Astrocyte of the spinal cord (primary cell): ENCODE data around the gene KRT23.
A peak's percentile ranks its signal among the peaks of the same experiment; 100 is the strongest.

Source experiments
- DNase-seq: peaks from one replicate; pipeline ENCODE4 v3.0.0; 2011; ENCODE audit warnings: low read depth, low spot score
- H3K4me3 ChIP-seq: 2 replicates; pipeline ENCODE4 v1.5.1; 2011; ENCODE audit warnings: low read depth, mild to moderate bottlenecking, low read length, moderate library complexity
- in situ Hi-C: cut with HindIII; loops from 2 replicates; pipeline ENCODE4 v1.10.0; 2017; ENCODE audit warnings: low sequenced_read_pairs
- TF ChIP-seq, protein P1 (sequence below): IDR thresholded peaks from 2 replicates; pipeline ENCODE4 v1.5.1; 2012; ENCODE audit warnings: low read depth, mild to moderate bottlenecking, low read length, inconsistent platforms

Gene KRT23

DNA sequence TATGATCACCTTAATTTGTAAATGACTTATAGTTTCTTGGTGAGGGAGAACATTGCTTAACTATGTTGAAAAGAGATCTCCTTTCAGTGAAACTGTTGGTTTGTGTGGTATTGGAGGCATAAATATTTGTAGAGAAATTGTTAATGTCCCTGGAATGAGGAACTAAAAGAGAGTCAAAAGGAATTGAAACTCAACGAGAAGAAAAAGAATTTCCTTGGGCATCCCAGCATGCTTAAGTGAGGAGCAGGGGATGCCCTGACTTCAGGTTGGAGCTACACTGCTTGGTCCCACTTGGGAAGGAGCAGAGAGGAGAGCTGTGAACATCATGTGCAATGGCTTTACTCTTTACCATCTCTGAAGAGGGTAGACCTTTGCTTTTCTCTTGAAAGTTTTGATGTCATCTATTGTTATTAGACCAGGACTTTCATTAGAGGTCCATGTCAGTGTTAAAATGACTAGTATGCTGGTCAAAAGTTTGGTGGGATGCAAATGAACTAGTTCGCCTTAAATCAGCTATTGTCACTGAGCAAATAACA is 21.7 kb downstream of the KRT23 start:
- in situ Hi-C loops, result no loop called here
- no peak overlapping the region for H3K4me3 ChIP-seq
- TF ChIP-seq, protein P1, sequence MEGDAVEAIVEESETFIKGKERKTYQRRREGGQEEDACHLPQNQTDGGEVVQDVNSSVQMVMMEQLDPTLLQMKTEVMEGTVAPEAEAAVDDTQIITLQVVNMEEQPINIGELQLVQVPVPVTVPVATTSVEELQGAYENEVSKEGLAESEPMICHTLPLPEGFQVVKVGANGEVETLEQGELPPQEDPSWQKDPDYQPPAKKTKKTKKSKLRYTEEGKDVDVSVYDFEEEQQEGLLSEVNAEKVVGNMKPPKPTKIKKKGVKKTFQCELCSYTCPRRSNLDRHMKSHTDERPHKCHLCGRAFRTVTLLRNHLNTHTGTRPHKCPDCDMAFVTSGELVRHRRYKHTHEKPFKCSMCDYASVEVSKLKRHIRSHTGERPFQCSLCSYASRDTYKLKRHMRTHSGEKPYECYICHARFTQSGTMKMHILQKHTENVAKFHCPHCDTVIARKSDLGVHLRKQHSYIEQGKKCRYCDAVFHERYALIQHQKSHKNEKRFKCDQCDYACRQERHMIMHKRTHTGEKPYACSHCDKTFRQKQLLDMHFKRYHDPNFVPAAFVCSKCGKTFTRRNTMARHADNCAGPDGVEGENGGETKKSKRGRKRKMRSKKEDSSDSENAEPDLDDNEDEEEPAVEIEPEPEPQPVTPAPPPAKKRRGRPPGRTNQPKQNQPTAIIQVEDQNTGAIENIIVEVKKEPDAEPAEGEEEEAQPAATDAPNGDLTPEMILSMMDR, result no peak
- DNase-seq, result peak; percentile 61

DNA sequence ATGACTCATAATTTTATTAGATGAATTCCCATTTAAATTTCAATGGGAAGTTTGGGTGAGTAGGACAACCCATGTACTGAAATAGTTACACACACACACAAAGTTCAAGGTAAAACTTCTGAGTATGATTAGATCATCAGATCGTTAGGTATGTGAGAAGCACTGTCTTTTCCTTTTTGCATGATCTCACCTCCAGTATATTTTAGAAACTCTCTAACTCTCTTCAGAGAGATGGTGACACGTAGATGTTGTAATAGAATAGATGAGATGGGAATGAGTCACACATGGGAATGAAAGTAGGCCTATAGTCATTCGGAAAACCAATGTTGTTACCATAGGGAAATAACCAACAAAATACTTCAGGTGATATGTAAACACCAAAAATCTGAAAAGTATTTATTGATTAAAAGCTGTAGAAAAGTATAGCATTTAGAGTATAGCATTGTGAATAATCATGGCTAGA is 22.2 kb downstream of the KRT23 start:
- peak; percentile 92 for DNase-seq
- no peak overlapping the region for H3K4me3 ChIP-seq
- TF ChIP-seq, protein P1, result no peak
- in situ Hi-C loops, result no loop called here

GRCh38 chr17:40914075-40914855 is 23.2 kb downstream of the KRT23 start:
- TF ChIP-seq, protein P1, result no peak
- DNase-seq, result no peak
- in situ Hi-C loops, result no loop called here
- no peak overlapping the region for H3K4me3 ChIP-seq

DNA sequence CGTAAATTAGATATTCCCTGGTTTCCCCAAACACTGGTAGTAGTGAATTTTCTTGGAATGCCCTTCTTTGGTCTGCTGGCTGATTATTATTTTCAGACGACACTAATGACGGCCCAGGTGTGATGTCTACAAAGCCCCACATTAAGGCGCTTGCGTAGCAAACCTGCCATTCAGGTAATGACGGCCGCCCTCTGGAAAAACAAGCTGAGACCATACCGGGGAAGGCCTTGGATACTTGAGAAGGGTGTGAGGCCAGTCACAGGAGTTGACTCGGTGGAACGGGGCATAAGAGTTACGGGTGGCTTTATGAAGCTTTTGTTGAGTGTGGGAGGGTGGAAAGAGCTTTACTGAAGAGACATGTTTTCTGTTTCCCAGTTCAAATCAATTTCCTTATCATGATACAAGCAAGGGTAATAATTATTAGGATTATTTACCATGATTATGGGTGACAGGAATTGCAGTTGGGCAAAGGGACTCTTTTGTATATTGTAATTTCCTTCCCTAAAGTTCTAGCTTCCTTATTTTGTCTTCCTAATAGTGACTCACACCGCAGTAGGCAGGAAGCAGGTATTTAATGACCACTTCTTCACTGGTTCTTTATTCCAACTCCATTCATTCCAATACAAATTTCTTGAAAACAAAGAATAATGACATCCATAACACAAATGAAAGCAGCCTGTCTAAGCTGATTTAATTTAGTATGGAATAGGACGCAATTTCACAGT is 24.8 kb downstream of the KRT23 start:
- in situ Hi-C loops, result no loop called here
- TF ChIP-seq, protein P1, result no peak
- no peak for DNase-seq

DNA sequence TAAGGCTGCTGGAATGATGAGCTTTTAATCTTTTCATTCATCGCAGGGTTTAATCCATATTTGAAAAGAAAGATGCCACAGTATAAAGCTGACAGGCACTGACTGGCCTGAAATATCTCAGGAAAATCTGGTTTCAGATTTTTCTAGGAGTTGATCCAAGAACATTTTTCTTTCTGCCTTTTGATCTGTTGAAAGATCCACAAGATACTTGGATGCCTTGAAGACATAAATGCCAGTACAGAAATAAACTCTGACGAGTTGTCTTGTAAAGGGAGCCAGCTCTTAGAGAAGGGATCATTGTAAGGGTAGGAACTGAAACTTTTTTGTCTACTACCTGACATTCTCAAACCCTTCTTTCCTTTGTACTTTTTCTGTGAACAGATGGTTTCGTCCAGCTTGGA is 27.0 kb downstream of the KRT23 start:
- DNase-seq, result peak; percentile 77
- TF ChIP-seq, protein P1, result no peak
- H3K4me3 ChIP-seq, result no peak overlapping the region
- in situ Hi-C loops, result no loop called here

More for the DNA sequence above, 24.8 kb downstream of the KRT23 start:
- no peak overlapping the region for H3K4me3 ChIP-seq

DNA sequence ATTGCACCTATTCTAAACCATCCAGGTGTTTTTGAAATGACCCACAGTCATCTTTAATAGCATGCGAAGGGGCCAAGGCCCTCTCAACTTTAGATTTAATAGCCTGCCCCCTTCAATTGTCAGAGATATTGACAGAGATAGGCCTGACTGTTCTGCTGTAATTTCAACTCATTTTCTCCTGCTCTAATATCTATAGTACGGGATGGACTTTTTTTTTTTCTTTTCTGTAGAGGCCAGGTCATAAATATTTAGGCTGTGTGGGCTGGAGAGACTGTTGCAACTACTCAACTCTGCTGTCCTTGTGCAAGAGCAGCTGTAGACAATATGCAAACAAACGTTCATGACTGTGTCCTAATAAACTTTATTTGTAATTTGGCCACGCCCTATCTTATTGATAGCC is 27.7 kb downstream of the KRT23 start:
- peak; percentile 46 for DNase-seq
- in situ Hi-C loops, result no loop called here
- TF ChIP-seq, protein P1, result no peak
- no peak overlapping the region for H3K4me3 ChIP-seq
